Prostate gland (tissue), 2 donors: ENCODE data around the gene WWTR1. TPM values are rescaled to one million over a fixed set of nuclear protein-coding genes. Genes with fewer than 3 reads are reported as not detected.
A peak's percentile ranks its signal among the peaks of the same experiment; 100 is the strongest.

Experiments
- DNase-seq: peaks from one replicate; pipeline ENCODE4 v3.0.0-alpha.2; 2019; ENCODE audit warnings: low spot score
- H3K27ac ChIP-seq, 2 donors: fragments of 200-600 bp; sonication (generic); 2 replicates each; pipeline ENCODE4 v1.5.1; 2017 to 2019
- H3K27me3 ChIP-seq: fragments of 200-600 bp; sonication (generic); replicated peaks from 2 replicates; pipeline ENCODE4 v1.5.1; 2019; ENCODE audit not compliant: insufficient read depth
- H3K36me3 ChIP-seq, 2 donors: fragments of 200-600 bp; sonication (generic); 1 replicate in 1 of 2; 2 replicates in 1 of 2; pipeline versions ENCODE4 v1.5.1 to v1.8.1; 2017 to 2019
- H3K4me1 ChIP-seq: fragments of 200-600 bp; sonication (generic); replicated peaks from 2 replicates; pipeline ENCODE4 v1.5.1; 2019
- H3K4me3 ChIP-seq, 2 donors: fragments of 200-600 bp; sonication (generic); 2 replicates each; pipeline ENCODE4 v1.5.1; 2017 to 2019
- H3K9me3 ChIP-seq: fragments of 200-600 bp; sonication (generic); 2 replicates; pipeline ENCODE4 v1.5.1; 2017
- POLR2A ChIP-seq: fragments of 450-650 bp; IDR thresholded peaks from one replicate; pipeline ENCODE4 v1.6.1; 2016; ENCODE audit warnings: antibody characterized with exemption, mild to moderate bottlenecking
- POLR2AphosphoS5 ChIP-seq: sonication (generic); formaldehyde crosslinking; IDR thresholded peaks from one replicate; pipeline ENCODE4 v1.6.1; 2017; ENCODE audit warnings: antibody characterized with exemption
- WGBS: methylation state at CpG from one replicate; pipeline ENCODE4 v1.1.5; 2018; 5-methylcytosine and 5-hydroxymethylcytosine counted together
- intact Hi-C: fragments of 100-400 bp; cut with DNase I; formaldehyde crosslinking; loops from one replicate; pipeline ENCODE4 v1.14.2; 2022
- total RNA-seq, 2 donors: library from RNA; depleted of rRNA; stranded (reverse); fragments of >200 nt; gene quantifications; one replicate each; pipeline ENCODE4 v1.1.0, GENCODE V29; 2016
- TF ChIP-seq, protein P1 (sequence below), 4 experiments: fragments of 200-600 bp in 2 of 4; fragments of 450-650 bp in 2 of 4; sonication (generic) in 2 of 4; IDR thresholded peaks; 1 replicate in 3 of 4; 2 replicates in 1 of 4; pipeline ENCODE4 v1.5.1; 2016 to 2019; ENCODE audit warnings: antibody characterized with exemption in 4 of 4, mild to moderate bottlenecking in 2 of 4, moderate library complexity in 2 of 4

Gene WWTR1
- total RNA-seq, 2 donors from 2014 or later = 47.5 to 79.4 TPM

DNA sequence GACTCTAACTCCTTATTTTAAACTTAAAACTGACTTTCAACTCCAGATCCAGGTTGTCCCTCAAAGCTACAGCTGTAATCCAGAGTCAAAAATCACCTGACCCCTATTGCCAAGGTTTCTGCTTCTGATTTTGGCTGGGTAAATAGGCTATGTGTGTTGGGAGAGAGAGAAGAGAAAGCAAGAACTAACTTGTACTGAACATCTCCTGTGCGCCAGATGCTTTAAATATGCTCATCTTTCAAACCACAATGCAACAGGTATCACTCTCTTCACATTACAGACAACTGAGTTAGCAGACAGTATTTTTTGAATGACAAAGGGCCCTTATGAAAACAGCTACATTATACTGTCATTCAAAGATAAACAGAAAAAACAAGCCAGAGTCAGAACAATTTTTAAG, 7.0 kb downstream of the WWTR1 start:
- intact Hi-C loops = loop anchor here (10.0 kb wide), 1 partner anchor 164 kb away; the partner anchor contains the start of gene RNF13
- WGBS = 59% methylated on average over 1 of the region's 1 CpG

DNA sequence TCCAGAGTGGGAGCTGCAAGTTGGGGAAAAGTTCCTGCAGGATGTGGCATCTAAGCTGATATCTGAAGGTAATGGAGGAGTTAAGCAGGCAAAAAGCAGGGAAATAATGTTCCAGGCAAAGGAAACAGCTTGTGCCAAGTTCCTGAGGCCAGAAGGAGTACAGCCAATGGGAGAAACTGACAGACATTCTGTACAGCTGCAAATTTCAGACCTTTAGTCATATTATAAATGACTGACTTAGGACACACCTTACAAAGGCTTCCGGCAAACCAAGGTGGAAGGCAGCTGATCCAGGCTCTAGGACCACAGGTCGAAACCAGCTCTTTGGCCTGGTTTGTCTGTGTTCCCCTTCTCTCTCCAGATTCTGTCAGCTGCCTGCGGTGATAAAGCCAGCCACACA, 9.3 kb downstream of the WWTR1 start:
- H3K4me3 ChIP-seq = no peak overlapping the region
- no peaks in the 10 kb centered on the region for H3K36me3 ChIP-seq
- intact Hi-C loops = no loop called here
- H3K27me3 ChIP-seq = no peaks in the 10 kb centered on the region
- H3K9me3 ChIP-seq = no peaks in the 10 kb centered on the region
- peaks cover 4% of the 10 kb centered on the region for H3K4me1 ChIP-seq
- TF ChIP-seq, protein P1, sequence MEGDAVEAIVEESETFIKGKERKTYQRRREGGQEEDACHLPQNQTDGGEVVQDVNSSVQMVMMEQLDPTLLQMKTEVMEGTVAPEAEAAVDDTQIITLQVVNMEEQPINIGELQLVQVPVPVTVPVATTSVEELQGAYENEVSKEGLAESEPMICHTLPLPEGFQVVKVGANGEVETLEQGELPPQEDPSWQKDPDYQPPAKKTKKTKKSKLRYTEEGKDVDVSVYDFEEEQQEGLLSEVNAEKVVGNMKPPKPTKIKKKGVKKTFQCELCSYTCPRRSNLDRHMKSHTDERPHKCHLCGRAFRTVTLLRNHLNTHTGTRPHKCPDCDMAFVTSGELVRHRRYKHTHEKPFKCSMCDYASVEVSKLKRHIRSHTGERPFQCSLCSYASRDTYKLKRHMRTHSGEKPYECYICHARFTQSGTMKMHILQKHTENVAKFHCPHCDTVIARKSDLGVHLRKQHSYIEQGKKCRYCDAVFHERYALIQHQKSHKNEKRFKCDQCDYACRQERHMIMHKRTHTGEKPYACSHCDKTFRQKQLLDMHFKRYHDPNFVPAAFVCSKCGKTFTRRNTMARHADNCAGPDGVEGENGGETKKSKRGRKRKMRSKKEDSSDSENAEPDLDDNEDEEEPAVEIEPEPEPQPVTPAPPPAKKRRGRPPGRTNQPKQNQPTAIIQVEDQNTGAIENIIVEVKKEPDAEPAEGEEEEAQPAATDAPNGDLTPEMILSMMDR (IDR thresholded peaks at IDR 0.05) = no peak
- TF ChIP-seq POLR2A (no peak), POLR2AphosphoS5 (peak; percentile 4)
- H3K27ac ChIP-seq = peak overlapping the region in 1 of 2 donors; percentile 10
- 46% methylated on average over 3 of the region's 3 CpGs for WGBS
- DNase-seq = no peak

More for the DNA sequence above, 7.0 kb downstream of the WWTR1 start:
- Histone ChIP-seq H3K27ac (no peak overlapping the region), H3K4me1 (peaks cover 4% of the 10 kb centered on the region), H3K9me3 (no peaks in the 10 kb centered on the region), H3K36me3 (no peaks in the 10 kb centered on the region), H3K4me3 (no peak overlapping the region), H3K27me3 (no peaks in the 10 kb centered on the region)
- no peak for TF ChIP-seq POLR2A
- TF ChIP-seq, protein P1 (IDR thresholded peaks at IDR 0.05) = no peak
- no peak for TF ChIP-seq POLR2AphosphoS5
- no peak for DNase-seq

DNA sequence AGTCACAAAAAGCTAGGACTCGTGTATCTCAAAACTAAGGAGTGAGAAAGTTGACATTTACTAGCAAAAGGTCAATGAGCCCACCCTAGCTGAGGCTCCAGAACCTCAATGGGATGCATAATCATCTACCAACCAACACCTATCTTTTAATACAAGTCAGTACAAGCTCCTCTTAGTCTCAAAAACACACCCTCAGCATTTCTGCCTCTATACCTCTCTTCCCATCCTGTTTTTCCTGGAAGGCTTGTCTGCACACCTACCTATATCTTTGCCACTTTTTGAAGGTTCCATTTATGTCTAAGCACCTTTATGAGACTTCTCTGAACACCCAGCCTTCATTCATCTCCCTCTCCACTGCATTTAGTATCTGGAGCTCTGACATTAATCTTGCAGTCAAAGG, 10.0 kb downstream of the WWTR1 start:
- Histone ChIP-seq H3K27ac (no peak overlapping the region), H3K27me3 (no peaks in the 10 kb centered on the region), H3K36me3 (no peaks in the 10 kb centered on the region), H3K4me1 (peaks cover 4% of the 10 kb centered on the region), H3K4me3 (no peak overlapping the region), H3K9me3 (no peaks in the 10 kb centered on the region)
- intact Hi-C loops = no loop called here
- 77% methylated on average over 1 of the region's 1 CpG for WGBS
- TF ChIP-seq POLR2A (no peak), POLR2AphosphoS5 (no peak)
- TF ChIP-seq, protein P1 (IDR thresholded peaks at IDR 0.05) = no peak
- no peak for DNase-seq

DNA sequence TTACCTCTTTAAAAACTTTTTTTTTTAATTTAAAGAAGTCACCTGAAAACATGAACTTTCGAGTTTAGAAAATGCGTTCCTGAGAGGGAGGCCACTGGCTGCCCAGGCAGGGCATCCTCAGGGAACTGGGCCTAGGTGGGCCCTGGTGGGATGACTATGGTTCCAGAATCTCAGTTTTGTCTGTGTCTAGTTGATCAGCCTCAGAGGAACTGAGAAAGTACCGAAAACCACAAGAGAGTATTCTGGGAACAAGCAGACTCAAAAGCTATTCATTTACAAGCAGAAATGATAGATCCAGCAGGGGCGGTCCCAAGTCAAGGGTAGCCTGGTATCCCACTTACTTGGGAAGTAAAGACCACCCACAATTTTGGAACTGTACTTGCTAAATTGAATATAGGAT, 10.5 kb downstream of the WWTR1 start:
- no peak for TF ChIP-seq POLR2AphosphoS5
- TF ChIP-seq, protein P1 (IDR thresholded peaks at IDR 0.05) = no peak
- TF ChIP-seq POLR2A = no peak
- WGBS = 84% methylated on average over 4 of the region's 4 CpGs
- DNase-seq = no peak
- no peak overlapping the region for H3K27ac ChIP-seq
- intact Hi-C loops = no loop called here
- no peaks in the 10 kb centered on the region for H3K27me3 ChIP-seq
- no peaks in the 10 kb centered on the region for H3K36me3 ChIP-seq
- H3K9me3 ChIP-seq = no peaks in the 10 kb centered on the region
- no peak overlapping the region for H3K4me3 ChIP-seq
- H3K4me1 ChIP-seq = peaks cover 4% of the 10 kb centered on the region

DNA sequence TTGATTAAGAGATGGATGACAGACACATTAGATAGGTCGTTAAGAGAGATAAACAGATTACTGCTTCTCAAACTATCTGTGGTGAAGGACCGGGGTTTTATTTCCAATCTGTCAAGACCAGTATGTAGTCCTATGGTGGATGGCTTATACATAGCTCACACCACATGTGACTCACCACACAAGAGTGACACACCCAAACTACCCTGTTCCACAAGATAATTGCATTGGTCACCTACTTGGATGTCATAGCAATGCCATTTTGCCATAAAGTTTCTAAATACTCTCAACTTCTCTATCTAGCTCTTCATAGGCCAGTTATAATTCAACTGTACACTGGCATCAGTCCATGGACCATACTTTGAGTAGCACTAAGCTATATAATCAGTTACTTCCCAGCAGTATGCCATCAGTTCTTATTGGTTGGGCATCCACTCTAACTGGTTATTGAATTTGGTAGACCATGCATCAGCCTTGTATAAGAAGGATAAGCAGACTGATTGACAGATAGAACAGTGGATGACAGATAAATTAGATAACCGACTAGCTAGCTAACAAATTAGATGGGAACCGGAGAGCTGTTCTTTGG, 11.6 kb downstream of the WWTR1 start:
- H3K36me3 ChIP-seq = no peaks in the 10 kb centered on the region
- H3K4me3 ChIP-seq = no peak overlapping the region
- no peaks in the 10 kb centered on the region for H3K9me3 ChIP-seq
- 80% methylated on average over 4 of the region's 4 CpGs for WGBS
- H3K4me1 ChIP-seq = peaks cover 9% of the 10 kb centered on the region
- H3K27me3 ChIP-seq = no peaks in the 10 kb centered on the region
- intact Hi-C loops = no loop called here
- no peak overlapping the region for H3K27ac ChIP-seq
- no peak for DNase-seq
- TF ChIP-seq POLR2A (no peak), POLR2AphosphoS5 (no peak)
- TF ChIP-seq, protein P1 (IDR thresholded peaks at IDR 0.05) = no peak
